GM12872 (cell line): ENCODE data around the gene CACNA1E.

Experiments
- CTCF ChIP-seq: IDR thresholded peaks from 3 replicates; pipeline ENCODE4 v1.5.1; 2011; ENCODE audit warnings: low read depth, mild to moderate bottlenecking, low read length, moderate library complexity; ENCODE audit not compliant: insufficient read depth

The CACNA1E gene

GRCh38 chr1:181798191-181798926 lies 315.0 kb downstream of the CACNA1E start:
- no peak for TF ChIP-seq CTCF

GRCh38 chr1:181801617-181802016 lies 318.3 kb downstream of the CACNA1E start:
- no peak for TF ChIP-seq CTCF

- no peak for TF ChIP-seq CTCF
Measured at GRCh38 chr1:181802466-181802865, 319.1 kb downstream of the CACNA1E start.

GRCh38 chr1:181803421-181803820 lies 320.1 kb downstream of the CACNA1E start:
- no peak for TF ChIP-seq CTCF

GRCh38 chr1:181804989-181805388 lies 321.7 kb downstream of the CACNA1E start:
- no peak for TF ChIP-seq CTCF

GRCh38 chr1:181806746-181807145 lies 323.4 kb downstream of the CACNA1E start:
- no peak for TF ChIP-seq CTCF

- TF ChIP-seq CTCF: no peak
Measured at GRCh38 chr1:181807251-181807650, 323.9 kb downstream of the CACNA1E start.
